GM21367 (cell line): ENCODE results near the gene B3GALT6.

ENCODE experiments used
- ATAC-seq: cut with Tn5 transposase; IDR thresholded peaks from one replicate; pipeline ENCODE4 v1.9.1; 2021; ENCODE audit not compliant: unreplicated experiment

The B3GALT6 gene

DNA sequence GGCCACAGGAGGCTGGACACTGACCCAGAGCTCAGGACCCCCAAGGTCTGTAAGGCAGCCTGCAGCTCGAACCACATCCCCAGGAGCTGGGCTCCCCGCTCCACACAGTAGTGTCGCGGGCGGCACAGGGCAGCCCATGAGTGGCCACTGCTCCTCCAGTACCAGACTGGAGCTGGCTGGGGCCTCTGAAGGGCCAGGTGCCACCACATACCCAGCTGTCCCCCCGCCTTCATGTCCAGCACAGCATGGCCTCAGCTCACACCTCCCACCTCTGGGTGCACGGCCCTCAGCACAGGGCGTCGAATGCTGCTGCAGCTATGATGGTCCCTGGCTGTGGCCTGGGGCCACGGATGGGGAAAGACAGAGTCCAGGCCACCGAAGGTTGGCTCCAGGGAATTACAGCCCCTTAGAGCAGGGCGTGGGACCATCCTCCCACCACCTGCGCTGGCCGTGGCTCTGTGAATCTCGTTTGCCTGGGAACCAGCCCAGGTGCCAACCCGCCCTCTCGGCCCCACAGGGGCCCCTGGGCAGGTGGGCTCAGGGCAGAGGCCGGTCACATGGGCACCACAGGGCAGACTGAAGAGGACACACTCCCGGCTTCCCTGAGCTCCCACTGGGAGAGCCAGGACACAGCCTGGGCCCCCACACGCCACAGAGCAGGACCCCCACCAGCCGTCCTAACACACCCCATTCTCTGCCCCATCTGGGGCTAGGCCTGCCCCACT lies 16.0 kb upstream of the B3GALT6 start:
- no peak for ATAC-seq

DNA sequence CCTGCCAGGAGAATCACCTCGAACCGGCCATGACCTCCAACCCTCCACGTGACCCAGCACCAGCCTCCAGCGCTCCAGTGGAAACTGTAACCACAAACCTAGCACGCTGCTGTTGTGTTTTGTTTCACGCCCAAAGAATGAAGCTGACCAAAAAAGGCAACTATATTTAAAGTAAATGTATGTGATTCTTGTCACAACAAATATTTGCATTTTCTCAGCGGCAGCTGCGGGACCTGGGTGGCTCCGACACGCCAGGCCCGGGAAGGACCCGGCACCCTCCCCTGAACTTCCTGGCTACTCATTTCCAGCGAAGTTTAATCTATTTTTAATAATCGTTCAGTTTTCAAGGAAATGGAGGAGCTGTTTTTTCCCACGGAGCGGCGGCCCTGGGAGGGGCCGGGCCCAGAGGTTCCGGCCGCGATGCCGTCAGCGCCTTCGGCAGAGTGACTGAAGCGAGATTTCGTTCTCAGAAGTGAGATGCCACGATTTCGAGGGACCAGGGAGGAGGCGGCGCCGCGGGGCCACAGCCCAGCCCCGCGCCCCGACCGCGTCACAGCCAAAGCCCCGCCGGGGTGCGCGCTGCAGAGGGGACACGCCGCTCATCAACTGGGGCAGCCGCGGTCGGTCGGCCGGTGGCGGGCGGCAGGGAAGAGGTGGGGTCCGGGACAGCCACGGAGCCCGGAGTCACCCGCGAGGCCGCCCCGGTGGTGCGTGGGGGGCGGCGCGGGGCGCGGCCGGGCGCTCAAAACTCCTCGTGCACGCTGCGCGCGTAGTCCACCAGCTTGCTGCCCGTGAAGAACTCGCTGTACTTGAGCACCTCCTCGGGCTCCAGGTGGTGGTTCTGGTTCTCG lies 15.0 kb upstream of the B3GALT6 start:
- no peak for ATAC-seq

DNA sequence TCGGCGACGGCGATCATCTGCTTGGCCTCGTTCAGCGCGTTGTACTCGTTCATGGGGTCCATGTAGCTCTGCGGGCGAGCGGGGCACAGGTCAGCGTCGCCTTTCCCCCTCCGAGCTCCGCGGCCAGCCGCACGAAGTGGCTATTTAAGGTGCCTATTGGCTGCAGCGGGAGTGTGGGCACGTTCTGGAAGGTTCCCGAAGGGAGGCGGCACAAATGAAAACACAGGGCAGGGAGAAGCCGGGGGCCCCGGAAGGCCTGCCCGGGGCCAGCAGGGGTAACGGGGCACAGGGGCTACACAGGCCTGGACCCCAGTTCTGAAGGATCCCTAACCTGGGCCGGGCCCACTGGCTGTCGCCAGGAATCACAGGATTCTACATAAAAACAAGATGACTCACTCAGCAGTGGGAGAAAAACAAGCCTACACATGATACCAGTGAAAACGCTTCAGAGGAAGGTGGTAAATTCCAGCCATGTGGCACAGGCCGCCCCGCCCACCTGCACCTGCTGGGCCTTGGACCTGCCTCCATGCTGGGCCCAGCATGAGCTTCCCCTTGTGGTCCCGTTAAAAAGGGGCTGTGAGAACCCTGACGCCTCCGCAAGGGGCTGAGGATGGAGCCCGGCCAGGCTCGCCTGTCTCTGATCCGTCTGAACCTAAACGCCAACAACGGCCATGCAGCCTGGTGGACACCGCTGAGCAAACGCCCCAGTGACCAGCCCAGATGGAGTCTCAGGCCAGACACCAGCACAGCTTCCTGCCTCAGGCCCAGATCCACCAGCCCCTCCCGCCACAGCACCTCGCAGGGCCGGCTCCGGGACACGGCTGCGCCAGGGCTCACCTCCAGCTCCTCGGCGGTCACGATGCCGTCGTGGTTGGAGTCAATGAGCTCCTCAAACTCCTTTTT lies 14.2 kb upstream of the B3GALT6 start:
- no peak for ATAC-seq

DNA sequence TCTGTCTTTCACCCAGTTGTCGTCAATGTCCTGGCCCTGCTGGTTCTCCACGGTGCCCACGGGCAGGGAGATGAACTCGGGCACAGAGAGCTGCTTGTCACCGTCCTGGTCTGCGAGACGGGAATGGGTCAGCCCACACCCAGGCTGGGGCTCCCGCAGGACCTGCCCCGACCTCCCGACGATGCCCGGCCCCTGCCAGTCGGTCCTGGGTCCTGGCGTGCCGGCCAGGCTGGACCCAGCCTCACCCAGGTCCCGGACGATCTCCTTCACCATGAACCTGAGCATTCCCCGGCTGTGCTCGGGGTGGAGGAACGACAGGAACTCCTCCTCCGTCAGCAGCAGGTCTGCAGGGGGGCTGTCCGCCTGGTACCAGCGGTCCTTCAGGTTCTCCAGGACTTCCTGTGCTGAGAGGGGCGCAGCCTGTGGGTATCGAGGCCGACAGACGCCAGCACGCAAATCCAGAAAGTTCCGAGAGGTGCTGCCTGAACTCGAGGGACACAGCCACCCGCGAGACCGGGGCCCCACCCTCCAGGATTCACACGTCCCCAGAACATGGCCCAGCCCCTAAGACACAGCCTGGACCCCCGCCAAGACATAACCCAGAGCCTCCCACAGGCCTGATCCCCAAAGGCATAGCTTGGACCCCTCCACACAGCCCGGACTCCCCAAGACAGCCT lies 13.4 kb upstream of the B3GALT6 start:
- ATAC-seq: no peak

DNA sequence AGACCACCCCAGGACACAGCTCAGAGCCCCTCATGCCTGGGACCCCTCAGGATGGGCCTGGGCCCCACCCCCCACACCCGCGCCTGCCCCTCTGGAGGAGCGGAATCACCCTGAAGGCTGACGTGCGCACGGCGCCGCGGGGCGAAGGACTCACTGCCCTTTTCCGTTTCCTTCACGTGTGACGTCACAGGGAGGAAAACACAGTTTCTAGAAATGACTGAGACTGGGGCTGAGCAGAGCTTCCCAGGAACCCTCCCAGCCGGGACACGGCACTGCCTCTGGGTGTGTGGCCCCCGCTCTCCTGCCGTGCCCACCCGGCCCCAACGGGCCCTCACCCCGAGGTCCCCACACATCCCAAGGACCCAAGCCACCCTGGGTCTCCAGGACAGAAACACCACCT lies 12.7 kb upstream of the B3GALT6 start:
- ATAC-seq: no peak

DNA sequence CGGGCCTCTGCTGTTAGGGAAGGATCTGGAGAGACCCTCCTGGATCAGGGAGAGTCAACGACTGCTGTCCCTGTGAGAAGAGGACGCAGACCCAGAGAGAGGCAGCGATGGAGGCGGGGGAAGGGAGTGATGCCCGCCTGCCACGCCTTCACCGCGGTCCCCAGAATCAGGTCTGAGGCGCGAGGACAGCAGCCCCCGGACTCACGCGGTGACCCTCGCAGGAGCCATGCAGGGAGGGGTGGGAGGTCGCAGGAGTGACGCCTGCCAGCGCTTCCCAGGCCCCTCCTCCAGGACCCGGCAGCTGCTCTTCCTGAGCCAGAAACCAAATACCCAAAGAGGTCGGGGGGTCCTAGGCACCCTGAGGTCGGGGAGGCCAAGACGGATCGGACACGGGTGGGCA lies 11.8 kb upstream of the B3GALT6 start:
- ATAC-seq: no peak

DNA sequence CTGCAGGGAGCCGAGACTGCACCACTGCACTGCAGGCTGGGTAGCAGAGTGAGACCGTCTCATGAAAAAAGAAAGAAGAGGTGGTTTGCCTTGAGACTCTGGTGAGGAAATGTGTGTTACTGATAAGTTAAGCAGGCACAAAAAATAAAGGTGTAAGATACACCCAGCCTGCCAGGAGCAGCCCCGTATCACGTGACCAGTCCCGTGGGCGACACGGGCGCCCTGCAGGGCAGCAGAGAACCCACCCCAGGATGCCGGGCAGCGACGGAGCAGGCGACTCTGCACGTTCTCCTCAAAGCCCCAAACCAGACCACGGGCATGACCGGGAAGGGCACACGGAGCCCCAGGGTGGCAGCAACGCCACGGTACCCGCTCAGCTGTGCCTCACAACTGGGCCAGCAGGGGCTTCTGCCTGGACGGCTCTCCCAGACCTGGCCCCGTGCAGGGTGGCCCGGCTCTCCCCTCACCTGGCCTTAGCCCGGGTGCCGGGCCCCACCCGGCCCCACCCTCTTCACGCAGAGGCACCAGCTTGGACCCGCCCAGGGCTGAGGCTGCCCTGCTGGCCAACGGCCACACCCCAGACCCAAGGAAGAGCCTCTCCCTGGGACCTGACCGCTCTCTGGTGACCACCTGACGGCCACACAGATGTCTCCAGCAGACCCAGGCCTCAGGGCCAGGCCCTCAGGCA lies 10.0 kb upstream of the B3GALT6 start:
- no peak for ATAC-seq

DNA sequence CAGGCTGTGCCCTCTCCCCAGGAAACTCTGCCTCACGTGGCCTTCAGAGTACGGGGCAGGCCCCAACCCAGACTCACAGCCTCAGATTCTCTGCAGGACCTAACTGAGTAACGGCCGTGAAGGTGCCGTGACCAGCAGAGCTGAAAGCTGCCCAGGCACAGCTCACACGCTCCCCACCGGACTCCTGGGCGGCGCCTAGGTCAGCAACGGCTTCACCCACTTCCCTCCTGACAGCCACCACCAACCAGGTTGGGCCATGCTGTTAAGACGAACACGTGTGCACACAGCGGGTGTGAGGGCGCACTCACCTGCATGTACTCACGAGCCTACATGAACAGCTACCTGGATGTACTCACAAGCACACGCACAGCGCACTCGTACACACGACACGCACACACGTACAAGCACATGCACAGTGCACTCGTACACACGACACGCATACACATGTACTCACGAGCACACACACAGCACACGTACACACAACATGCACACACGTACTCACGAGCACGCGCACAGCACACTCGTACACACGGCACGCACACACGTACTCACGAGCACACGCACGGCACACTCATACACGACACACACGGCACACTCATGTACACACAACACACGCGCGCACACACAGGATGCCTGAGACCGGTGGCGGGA lies 9.3 kb upstream of the B3GALT6 start:
- ATAC-seq: no peak

DNA sequence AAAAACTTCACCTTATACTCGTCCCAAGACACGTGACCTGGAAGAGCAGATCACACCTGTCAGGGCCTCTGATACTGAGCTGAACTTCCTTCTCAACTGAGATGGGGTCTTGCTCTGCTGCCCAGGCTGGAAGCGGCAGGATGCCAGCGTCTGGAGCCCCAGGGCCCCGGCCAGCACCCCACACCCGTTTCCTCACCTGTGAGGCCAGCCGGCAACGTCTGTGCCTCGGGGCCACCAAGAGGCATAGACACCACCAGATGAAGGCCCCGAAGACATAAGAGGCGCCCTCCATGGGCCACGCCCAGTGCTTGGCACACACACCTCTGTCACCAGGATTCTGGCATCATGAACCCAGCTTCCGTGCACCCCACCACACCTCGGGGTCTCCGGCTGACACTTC lies 8.7 kb upstream of the B3GALT6 start:
- ATAC-seq: no peak

DNA sequence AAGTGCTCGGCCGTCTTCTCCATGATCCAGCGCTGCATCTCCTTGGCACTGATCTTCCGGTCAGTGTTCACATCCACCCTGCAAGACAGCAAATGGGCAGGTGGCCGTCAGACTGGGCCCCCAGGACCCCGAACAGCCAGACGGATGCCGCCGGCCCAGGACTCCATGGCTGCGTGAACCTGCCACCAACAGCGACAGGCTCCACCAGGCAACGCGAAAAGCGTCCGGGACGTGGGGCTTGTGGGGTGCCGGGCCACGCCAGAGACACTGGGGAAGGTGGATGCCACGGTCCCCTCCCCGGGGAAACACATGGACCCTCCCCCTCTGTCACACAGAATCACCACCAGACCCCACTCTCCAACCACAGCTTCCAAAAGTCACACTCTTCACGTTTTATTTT lies 8.1 kb upstream of the B3GALT6 start:
- ATAC-seq: no peak

DNA sequence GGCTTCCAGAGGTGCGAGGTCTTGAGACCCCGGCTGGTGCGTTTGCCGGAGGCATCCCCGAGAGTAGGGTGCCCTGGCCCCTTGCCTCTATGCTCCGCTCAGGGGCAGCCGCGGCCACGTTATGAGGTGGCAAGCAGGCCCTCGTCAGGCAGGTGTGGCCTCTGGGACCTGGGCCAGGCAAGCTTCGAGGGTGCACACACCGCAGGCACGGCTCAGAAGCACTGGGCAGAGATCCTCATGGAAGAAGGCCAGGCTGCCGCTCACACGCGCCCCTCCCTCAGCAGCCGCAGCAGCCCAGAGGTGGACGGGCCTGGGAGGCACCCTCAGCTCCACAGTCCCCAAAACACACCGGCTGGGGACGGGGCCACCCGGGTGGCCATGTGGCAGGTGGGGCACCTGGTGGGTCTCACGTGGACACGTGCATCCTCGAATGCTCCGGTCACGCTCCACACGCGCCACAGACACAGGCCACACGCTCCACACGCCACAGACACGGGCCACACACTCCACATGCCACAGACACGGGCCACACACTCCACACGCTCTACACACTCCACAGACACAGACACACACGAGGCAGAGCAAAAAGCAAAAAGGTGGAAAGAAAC lies 6.7 kb upstream of the B3GALT6 start:
- no peak for ATAC-seq

DNA sequence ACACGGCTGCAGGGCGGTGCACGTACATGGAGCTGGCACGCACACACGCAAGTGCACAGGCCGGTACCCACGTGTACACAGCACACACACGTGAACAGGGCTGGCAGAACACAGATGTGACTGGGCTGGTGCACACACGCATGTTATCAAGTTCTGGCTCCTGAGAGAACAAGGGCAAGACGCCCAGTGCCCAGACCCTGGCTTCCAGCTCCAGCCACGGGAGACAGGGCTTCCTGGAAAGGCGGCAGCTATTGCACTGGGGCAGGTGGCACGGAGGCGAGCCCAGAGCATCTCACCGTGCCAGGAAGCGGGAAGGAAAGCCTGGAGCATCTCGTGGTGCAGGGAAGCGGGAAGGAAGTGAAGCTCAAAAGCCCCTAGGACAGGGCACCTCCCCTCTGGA lies 6.1 kb upstream of the B3GALT6 start:
- no peak for ATAC-seq

DNA sequence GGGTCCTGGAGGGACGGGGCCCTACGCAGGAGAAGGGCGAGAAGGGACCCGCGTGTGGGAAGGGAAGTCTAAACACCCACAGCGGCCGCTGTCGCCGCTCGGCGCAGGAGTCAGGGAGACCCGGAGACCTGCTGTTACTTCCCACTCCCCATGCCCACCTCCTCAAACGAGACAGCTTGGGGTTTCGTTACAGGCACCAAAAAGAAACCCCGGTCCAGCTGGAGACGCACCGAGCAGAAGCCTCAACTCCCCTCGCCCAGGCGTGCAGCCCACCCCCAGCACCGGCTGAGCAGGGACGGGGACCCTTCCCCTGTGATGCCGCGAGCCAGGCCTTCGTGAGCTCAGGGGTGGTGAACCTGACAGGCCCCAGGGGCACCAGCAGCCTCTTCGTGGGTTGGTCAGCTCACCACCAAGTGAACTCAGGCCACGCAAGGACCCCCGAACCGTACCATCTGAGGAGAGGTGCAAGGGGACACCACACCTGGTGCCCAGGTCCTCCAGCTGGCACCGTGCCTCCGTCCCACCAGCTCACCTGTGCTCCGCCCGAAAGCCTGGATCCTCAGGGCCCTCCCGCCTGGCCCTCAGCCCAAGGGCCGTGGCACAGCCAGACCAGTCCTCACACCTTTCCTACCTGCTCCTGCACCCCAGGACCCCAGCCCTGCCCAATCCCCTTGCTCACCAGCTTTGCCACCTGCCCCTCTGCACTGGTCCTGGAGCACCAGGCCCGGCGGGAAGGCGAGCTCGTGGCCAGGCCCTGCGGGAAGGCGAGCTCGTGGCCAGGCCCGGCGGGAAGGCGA lies 5.3 kb upstream of the B3GALT6 start:
- no peak for ATAC-seq

DNA sequence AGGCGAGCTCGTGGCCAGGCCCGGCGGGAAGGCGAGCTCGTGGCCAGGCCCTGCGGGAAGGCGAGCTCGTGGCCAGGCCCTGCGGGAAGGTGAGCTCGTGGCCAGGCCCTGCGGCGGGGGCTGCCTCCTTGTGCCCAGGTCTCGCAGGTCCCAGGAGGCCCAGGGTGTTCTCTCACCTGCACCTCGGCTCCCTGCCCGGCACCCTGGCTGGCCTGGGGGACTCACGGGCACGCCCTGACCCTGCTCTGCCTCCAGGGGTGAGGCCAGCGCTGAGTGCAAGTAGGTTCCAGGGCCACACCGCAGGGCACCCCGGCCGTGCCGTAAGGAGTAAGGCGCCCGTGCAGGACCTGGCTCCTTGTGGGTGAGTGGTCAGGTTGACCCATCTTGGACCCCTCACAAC lies 4.7 kb upstream of the B3GALT6 start:
- ATAC-seq: no peak

DNA sequence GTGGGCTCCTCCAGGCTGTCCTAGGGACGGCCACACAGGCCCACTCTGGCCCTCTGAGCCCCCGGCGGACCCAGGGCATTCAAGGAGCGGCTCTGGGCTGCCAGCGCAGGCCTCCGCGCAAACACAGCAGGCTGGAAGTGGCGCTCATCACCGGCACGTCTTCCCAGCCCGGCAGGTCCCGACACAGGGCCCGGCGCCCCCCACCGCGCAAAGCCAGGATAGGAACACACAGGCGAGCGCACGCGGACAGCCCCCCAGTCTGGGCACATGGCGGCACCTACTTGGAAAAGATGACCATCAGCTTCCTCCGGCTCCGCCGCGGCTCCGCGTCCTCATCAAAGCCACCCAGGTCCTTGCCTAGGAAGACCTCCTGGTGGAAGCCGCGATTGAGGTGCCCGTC lies 3.9 kb upstream of the B3GALT6 start:
- no peak for ATAC-seq

DNA sequence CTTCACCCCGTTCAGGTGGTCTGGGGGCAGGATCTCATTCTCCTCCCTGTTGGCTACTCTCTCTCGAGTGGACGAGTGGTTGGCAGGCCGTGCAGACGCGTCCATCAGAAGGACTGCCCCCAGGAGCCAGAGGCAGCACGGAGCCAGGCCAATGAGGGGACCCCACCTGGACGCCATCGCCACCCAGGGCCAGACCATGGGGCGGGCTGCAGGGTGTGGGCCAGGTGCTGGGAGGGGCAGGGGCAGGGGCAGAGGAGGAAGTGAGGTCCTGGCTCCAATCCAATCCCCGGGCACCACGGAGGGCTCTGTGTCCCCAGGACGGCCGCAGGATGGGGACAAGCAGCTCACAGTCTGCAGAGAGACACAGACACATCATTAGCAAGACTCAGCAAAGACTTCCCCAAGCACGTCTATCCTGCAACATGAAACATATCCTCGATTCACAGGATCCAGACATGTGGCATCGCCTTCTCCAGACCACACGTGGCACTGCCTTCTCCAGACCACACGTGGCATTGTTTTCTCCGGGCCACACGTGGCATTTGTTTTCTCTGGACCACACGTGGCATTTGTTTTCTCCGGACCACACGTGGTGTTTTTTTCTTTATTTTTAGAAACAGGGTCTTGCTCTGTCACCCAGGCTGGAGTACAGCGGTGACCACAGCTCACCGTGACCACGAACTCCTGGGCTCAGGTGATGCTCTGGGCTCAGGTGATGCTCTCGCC lies 3.3 kb upstream of the B3GALT6 start:
- no peak for ATAC-seq

DNA sequence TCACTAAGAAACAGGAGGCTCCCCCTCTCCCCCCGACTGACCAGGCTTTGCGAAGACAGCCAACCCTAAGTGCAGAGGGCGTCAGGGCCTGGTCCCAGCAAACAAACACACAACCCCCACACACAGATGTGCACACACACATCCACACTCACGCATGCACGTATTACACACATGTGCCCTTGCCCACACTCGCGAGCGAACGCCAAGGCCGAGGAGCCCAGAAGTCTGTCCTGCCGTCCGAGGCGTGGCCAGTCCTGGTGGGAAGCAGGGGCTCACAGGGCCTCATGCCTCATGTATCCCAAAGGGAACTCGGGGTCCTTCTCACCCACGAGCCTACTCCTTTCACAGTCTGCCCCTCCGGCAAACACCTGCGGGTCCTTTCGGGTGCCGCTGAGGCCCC lies 2.3 kb upstream of the B3GALT6 start:
- no peak for ATAC-seq
